Activated CD8-positive, alpha-beta memory T cell treated with anti-CD3 and anti-CD28 coated beads, Interleukin-2, amount 50 U/mL, for 24 hours (primary cell): ENCODE measurements around the gene TFAP2B.
A peak's percentile ranks its signal among the peaks of the same experiment; 100 is the strongest.

ENCODE experiments used
- DNase-seq: peaks from one replicate; pipeline ENCODE4 v3.0.0-alpha.2; 2020; ENCODE audit errors: extremely low read depth

TFAP2B gene

DNA sequence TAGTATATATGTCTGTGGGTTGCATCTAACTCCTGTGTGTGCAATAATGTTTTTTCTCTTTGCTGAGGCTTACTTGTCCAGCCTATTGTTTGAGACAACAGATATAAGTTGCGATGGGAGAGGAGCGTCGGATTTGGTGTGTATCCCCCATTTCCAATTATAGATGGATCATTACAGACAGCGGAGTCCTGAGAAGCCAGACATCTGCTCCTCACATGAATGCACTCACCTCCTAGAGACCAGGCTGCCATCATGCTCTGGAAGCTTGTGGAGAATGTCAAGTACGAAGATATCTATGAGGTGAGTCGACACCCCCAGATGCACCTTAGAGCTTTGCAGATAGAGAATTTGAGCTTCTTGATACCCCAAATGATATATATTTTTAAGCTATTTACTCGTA, at the start of gene TFAP2B:
Gene TFAP2B, plus strand, starts transcription at position 199 of the 400 bp plus-strand sequence. Its CDS starts 21 bp downstream, at position 220.
- no peak for DNase-seq

DNA sequence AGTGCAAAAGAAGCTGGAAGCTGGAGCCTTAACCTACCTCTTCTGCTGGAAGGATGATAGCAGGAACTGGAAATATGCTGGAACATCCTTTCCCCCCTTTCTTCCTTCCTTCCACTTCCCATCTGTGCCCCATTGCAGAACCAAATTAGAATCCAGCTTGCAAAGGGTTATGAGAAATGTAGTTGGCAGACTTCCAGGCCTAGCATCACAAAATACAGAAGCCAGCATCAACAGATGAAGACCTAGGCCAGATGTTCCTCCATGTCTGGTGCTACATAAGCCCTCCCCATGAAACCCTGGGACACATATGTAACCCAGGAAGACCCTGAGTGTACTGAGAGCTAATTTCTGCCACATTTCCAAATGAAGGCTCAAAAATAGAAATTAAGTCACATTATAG, 40.0 kb upstream of the TFAP2B start:
- DNase-seq, result no peak

DNA sequence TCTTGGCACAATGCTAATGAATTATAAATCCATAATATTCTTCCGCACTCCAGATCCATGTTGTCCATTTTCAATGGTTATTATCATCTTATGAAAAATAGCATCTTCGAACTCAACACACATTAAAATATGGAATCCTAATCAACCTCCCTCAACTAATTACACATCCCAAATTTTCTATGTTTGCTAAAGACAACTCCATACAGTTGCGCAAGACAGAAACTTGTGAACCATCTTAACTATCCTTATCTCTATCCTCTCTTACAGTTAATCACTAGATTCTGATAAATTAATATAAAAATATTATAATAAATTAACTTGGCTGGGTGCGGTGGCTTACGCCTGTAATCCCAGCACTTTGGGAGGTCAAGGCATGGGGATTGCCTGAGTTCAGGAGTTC, 38.3 kb upstream of the TFAP2B start:
- DNase-seq, result no peak

DNA sequence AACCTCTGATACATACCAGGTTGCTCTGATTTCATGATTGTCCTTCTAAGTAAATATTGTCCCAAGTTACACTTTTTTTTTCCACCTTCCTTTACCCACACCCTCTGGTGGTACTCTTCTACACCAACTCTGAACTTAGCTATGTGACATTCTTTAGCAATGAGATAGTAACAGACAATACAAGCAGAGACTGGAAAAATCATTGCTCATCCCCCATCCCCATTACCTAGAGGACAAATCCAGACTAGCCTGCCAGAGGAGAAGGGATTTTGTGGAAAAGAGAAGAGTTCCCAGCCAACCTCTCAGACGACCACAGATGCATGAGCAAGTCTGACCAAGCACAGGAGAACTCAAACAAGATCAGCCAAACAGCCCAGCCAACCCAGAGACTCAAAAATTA, 32.8 kb upstream of the TFAP2B start:
- DNase-seq, result no peak

DNA sequence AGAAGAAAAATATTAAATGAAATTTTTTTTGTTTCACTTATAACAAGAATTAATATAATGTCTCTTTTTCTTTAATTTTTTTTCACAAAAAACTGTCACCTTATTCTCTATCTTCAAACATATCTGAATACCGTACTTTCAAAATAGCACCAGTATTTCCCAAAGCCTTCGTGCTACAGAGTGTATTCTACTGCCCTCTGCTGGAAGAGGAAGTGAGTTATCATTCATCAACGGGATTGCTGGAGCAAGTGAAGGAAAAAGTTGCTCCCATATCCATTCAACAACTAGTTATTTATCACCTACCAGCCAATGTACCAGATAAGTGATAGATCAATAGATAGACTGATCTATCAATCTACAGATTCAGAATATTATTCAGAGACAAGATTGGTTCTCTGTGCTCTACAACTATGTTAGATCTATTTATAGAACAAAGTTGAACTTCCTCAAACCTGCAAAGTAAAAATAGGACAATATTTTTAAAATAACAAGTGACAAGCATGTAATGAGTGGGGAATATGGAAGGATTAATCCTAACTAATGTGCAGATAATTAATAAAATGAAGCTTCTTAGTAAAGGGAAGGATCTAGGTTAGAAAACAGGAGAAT, 26.7 kb upstream of the TFAP2B start:
- no peak for DNase-seq

DNA sequence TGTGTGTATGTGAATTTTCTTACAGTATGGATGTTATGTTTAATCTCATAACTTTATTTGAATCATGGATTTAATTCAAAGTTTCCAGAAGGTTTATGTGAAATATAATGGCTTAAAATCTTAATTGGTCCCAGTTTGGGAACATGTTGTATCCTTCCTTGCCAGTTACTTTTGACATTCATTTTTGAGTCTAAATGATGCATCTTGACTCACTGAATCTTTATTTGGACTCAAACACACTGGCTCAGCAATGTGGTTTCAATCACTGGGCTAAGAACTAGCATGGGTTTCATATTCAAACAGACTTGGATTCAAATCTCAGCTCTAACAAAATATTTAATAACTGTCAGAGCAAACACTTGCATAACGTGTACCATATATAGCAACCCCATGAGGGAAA, 25.9 kb upstream of the TFAP2B start:
- no peak for DNase-seq

DNA sequence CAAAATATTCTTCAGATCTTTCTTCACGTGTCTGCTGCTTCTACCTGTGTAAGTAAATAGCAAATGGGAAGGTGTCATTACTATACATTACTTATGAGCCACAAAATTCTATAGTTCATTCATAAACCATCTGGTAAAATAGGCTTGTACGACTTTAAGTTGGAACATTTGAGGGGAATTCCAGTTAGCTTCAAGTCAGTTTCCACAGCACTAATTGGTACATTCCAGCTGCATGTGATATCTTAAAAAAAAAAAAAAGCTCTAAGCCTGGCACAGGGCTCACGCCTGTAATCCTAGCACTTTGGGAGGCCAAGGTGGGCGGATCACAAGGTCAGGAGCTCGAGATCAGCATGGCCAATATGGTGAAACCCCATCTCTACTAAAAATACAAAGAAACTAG, 23.1 kb upstream of the TFAP2B start:
- DNase-seq, result no peak

DNA sequence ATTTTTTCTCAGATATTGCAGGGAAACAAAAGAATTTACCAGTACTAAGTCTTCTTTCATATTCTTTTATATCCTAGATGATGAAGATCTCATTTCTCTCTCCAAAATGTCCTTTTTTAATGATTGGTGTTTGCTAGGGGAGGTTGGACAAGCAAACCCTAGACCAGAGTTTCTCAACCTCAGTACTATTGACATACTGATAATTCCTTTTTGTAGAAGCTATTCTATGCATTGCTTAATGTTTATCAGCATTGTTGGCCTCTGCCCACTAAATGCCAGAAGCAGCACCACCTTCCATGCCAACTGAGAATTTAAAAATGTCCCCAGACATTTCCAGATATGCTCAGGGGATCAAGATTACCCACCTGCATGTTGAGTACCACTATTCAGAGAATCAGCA, 14.4 kb upstream of the TFAP2B start:
- no peak for DNase-seq

DNA sequence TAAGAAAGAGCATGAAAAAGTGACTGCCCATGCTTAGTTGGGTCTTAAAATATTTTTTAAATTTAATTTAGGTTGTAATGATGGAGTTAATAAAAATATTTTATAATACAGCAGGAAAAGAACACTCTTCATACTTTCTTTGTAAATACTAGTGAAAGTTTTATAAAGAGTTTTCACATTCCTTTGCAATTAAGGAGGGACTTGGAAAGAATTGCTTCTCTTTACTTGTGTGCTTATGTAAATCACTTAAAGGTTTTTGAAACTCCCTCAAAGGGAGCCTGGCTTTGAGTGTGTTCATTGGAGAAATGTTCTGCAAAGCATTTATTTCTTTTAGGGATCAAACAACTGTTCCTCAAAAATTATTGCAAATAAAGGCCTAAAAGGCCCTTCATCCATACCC, 11.6 kb upstream of the TFAP2B start:
- no peak for DNase-seq

DNA sequence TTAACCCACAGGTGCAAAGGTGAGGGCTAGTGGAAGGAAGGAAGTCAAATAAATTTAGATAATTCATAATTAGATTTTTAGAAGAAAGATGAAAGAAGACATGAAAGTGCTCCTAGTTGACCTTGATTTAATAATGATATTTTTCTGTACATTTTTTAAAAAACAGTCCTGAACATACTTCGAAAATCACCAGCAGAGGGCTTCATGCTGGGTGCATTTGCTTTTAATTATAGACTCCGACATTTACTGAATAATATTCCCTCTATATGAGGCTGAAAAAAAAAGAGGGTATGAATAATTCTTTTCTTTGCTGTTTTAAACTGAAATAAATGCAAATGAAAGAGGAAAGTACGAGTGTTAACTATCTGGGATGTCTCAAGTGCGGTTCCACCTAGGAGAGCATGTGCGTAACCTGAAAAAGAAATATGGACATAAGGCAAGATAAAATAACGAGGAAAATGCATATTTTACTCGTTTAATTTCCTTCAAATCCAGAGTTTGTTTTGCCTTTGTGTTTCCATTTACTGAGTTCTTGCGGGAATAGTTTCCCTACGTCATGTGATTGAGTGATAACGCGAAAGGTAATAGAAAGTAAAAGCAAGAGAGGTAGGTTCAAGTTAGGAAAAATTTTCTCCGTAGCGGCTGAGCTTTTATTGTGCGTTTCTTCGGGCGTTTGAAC, 3.1 kb upstream of the TFAP2B start:
- no peak for DNase-seq

DNA sequence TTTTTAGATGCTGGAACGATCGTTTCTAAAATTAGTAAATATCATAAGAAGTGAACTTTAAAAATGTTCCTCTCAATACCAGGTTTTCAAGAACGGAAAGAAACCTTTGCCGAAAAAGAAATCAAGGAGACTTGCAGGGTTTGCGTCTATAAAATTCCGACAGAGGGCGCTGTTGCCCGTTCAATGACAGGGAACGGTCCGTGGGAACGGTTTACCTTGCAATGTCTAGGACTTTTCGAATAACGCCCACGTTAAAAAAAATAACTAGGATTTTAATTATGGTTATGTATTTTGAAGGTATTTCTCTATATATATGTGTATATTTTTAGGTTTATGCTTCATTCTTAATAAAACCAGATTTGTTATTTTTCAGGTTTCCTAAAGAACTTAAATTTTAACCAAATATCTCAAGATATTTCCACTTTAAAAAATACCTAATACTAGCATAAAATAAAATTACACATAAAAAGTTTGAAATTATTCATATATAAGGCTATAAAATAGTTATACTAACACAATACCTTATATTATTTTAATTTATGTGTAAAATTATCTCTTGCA, 2.5 kb upstream of the TFAP2B start:
- DNase-seq, result peak; percentile 19

DNA sequence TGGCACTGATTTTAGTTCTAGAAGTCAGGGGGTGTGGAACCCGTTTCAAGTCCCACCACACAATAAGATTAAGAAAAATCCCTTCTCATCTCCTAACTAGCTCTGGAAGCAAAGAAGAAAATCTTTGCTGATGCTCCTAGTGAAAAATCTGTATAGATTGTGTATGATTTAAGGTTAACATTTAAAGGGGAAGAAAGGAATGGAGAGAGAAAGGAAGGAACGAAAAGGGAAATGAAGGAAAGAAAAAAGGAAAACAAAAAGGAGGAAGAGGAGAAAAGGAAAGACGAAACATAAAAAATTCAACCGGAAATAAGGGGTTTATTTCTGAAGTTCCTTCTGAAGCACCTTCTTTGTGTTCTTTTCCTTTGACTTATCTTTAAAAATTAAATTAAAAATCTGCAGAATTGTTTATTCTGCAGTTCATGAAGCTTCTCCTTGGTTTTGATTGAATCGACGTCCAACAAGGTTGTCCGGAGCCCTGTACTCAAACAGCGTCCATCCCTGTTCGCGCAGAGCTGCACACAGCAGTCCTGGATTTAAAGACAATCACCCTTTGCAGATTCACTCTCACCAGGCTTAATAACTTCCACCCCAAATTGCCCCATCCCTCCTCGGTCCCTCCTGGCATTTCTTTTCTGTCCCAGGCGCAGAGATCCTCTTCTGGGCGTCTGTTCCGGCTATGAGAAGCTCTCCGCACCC, 1.6 kb upstream of the TFAP2B start:
- DNase-seq, result no peak

DNA sequence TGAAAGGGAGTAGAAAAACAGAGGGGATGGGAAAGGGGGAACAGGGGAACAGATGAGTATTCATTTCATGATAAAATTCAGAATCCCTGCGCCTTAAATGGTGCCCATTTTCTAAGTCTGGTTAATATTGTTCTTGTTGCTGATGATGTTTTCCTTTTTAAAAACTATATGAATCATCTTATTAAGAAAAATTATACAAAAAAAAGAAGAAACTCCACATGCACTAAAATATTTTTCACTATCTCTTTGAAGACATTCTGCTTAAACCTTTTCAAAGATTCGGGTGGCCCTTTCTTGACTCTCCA, 1.1 kb upstream of the TFAP2B start:
- DNase-seq, result no peak

DNA sequence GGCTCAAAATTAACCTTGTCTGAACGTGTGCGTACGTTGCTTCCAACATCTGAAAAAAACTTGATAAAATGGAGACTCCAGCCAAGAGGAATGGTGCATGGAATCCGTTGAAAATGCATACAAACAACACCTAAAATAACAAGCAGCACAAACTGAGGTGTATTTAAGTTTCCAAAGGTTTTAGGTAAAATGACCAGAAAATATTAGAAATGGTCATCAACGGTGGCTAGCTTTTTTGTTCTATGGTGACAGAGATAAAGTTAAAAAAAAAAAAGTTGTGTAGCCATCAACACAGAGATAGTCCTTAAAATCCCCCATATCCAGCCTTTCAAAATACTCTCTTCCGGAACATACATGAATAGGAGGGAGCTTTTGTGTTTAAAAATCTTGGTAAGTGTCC, 651 bp upstream of the TFAP2B start:
- no peak for DNase-seq

DNA sequence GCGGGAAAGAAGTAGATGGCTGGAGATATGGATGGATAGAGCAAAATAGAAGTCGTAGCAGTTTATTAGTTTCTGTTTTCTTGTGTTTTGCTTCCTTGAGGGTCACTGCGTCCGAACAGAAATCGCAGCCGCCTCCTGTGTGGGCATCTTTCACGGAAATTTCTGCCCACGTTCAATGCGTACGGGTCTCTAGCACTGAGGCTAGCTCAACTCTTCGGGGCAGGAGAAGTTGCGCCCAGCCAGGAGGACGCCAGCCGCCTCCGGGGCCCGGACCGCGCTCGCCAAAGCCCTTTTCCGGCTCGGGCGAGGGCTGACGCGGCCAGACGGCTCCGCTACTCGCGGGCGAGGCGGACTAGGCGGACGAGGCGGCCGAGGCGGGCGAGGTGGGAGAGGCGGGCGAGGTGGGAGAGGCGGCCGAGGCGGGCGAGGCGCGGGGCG, 814 bp downstream of the TFAP2B start:
- DNase-seq, result no peak

DNA sequence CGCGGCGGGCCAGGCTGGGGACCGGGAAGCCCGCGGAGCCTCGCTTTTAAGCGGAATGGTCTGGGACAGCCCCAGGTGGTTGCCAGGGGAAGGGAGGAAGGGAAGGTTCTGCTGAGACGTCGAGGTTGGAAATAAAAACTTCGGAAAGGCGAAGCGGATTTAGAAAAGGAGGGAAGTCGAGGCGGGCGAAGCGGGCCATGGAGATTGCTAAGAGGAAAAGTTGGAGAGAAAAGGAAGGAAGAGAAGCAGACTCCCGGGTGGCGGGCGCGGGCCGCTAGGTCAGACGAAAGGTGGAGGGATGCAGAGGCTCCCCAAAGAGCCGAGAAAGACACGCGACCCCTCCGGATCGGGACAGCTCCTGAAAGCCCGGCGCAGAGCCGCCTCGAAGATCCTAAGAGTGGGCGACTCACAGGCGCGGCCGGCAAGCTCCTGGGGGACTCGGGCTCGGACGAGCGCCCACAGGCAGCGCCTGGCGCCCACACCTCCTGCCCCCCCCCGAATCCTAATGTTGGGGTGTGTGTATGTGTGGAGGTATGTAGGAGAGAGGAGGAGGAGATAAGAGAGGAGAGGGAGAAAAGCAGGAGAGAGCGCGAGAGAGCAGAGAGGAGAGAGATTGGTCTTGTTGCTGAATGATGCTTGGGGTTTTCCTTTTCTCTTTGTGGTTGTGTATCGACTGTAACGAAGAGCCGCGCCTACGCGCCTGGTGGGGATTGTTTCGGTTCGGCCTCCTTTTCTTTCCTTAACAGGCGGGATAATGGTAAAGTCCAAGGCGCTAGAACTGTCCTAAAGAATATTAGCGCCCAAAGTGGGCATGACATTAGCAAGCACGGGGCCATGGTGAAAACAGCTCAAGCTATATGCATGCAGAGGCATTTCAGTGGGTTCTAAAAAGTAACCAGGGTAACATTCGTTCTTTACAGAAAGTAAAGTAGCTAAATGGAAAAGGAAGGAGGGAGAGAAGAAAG, 1.5 kb downstream of the TFAP2B start:
- no peak for DNase-seq

DNA sequence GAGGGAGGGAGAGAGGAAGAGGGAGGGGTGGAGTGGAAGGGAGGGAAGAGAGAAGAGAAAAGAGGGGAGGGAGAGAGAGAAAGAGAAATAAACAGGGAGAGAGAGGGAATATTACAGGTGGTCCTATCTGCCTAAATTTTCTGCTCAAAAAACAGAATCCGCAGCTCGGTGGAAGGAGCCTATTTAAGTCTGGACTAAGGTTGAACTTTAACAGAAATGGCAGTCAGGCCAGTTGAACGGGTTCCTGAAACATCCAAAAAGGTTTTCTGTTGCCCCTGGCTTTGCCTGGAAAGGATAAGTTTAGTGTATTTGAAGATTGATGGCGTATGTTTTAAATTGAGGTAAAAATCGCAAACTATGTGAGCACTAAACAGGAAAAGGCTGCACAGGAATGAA, 2.2 kb downstream of the TFAP2B start:
- no peak for DNase-seq

DNA sequence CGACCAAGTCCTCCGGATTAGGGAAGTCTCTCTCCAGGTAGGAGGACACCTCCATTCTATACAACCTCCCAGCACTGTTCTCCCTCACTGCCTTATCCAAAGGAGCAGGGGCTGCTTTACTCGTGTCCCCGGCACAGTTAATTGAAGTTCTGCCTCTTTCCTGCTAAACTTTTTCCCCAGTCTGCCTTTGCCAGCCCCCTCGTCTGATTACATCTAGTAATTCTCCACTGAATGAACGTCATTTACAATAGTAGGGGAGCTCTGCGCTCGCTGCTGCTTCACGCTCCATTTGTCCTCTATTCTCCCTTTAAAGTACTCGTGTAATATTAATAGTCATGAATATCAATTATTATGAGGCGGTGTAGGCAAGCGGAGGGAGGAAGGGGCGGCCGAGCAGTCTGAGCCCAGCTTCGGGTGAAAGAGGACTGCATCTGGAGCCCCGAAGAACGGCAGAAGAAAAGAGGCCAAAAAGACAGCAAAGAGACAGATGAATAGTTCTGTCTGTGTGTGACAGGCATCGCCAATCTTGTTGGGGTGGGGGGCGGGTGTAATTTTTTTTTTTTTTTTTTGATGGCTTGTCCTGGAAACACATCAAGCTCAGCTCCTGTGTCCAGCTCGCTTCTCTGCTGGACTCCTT, 2.9 kb downstream of the TFAP2B start:
- no peak for DNase-seq

DNA sequence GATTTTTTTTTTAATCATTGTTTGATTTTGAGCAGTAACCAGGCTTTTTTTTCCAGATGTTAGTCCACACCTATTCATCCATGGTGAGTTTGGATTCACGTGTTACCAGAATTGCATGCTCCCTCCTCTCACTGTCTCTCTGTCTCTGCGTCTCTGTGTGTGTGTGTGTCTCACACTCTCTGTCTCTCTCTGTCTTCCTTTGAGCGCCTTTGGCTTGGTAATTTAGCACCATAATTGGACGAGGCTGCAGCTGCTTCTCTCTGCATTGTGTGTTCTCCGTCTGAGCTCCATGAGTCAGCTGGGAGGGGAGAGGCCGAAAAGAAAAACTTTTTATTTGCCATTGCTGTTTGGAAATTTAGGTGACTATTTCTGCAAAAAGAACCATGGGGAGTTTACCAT, 3.4 kb downstream of the TFAP2B start:
- DNase-seq, result no peak

DNA sequence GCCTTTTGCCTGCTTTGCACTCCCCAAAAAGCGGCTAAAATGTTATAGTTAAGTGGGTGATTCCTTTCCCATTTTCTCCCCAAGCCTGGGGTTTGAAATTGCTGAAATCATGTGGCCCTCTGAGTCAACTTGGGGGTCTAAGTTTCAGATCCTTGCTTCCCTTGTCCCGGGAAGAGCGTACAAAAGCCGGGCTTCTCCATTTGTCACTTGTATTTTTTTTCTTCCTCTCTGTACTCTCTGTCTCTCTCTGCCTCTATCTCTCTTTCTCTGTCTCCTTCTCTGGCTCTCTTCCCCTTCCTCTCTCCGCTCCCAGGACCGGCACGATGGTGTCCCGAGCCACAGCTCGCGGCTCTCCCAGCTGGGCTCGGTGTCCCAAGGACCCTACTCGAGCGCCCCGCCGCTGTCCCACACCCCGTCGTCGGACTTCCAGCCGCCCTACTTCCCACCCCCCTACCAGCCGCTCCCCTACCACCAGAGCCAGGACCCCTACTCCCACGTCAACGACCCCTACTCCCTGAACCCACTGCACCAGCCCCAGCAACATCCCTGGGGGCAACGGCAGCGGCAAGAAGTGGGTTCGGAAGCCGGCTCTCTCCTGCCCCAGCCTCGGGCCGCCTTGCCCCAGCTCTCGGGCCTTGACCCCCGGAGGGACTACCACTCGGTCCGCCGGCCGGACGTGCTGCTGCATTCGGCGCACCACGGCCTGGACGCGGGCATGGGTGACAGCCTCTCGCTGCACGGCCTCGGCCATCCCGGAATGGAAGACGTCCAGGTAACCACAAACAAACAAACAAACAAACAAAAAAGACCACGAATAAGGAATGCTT, 4.6 kb downstream of the TFAP2B start:
- no peak for DNase-seq

DNA sequence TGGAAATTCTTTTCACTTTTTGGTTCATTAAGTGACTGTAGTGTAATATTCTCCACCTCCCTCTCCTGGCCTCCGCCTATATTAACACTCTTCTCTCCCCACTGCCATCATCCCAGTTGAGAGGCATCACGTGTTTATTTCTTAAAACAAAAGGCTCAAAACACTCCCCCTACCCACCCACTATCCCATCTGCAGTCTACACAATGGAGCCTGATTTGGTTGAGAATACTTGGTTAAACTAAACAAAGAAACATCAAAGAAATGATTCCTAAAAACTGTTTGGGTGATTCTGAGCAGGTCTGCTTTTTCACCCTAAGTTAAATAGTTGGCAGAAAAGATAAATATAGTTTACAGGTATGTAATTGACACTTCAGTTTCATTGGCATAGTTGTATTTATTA, 5.9 kb downstream of the TFAP2B start:
- DNase-seq, result no peak
